ENCODE results near the gene DLEC1. TPM values are rescaled to one million over a fixed set of nuclear protein-coding genes. Genes with fewer than 3 reads are reported as not detected.
A peak's percentile ranks its signal among the peaks of the same experiment; 100 is the strongest.
"Not testable (repeated sequence)": the region's sequence is repeated elsewhere in the genome, so short reads cannot be mapped to it uniquely, and the experiment has no call there.

Gene DLEC1
- total RNA-seq, 2 experiments from 2014 or later: 0.19 to 0.46 TPM

DNA sequence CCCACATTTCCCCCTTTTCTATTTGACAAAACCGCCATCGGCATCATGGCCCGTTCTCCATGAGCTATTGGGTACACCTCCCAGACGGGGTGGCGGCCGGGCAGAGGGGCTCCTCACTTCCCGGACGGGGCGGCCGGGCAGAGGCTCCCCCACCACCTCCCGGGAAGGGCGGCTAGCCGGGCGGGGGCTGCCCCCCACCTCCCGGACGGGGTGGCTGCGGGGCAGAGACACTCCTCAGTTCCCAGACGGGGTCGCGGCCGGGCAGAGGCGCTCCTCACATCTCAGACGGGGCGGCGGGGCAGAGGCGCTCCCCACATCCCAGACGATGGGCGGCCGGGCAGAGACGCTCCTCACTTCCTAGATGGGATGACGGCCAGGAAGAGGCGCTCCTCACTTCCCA is 25.4 kb downstream of the DLEC1 start:
- CTCF ChIA-PET; POLR2A ChIA-PET; ATAC-seq; H3K27me3 Mint-ChIP-seq; H3K27ac Mint-ChIP-seq; intact Hi-C loops (cut with DNase I, micrococcal nuclease); H3K4me1 Mint-ChIP-seq; H3K4me3 Mint-ChIP-seq; H3K36me3 Mint-ChIP-seq (ENCODE audit: low read depth); H3K9me3 Mint-ChIP-seq (ENCODE audit: low read depth); DNase-seq: not testable (repeated sequence)

DNA sequence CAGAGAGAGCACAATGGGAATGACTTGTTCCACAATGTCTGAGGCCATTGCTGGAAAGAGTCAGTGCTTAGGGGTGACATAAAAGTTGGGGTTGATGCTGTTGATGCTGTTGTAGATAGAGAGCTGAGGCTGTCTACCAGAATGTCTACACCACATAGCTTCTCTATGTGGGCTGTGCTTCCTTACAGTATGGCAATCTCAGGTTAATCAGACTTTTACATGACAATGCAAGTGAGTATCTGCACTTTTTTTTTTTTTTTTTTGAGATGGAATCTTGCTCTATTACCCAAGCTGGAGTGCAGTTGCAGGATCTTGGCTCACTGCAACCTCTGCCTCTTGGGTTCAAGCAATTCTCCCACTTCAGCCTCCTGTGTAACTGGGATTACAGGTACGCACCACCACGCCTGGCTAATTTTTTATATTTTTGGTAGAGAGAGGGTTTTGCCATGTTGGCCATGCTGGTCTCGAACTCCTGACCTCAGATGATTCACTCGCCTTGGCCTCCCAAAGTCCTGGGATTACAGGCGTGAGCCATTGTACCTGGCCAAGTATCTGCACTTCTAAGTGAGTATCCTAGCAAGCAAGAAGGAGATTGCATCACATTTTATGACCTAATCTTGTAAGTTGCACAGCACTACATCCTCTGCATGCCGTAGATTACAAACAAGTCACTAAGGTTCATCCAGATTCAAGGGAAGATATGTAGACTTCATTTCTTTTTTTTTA is 28.7 kb downstream of the DLEC1 start:
- H3K9me3 Mint-ChIP-seq (ENCODE audit: low read depth): no peaks in the 10 kb centered on the region
- no peaks in the 10 kb centered on the region for H3K27me3 Mint-ChIP-seq
- H3K36me3 Mint-ChIP-seq (ENCODE audit: low read depth): peaks cover 1% of the 10 kb centered on the region
- H3K4me3 Mint-ChIP-seq: no peak overlapping the region
- POLR2A ChIA-PET: no interaction called here
- no peaks in the 10 kb centered on the region for H3K4me1 Mint-ChIP-seq
- no peak overlapping the region for H3K27ac Mint-ChIP-seq
- CTCF ChIA-PET: interaction anchor here (1.2 kb wide), 1 partner anchor 93 kb away, joined by 3 read pairs; no protein-coding TSS in a partner anchor
- intact Hi-C loops (cut with DNase I, micrococcal nuclease): no loop called here
- DNase-seq: no peak
- no peak for ATAC-seq

DNA sequence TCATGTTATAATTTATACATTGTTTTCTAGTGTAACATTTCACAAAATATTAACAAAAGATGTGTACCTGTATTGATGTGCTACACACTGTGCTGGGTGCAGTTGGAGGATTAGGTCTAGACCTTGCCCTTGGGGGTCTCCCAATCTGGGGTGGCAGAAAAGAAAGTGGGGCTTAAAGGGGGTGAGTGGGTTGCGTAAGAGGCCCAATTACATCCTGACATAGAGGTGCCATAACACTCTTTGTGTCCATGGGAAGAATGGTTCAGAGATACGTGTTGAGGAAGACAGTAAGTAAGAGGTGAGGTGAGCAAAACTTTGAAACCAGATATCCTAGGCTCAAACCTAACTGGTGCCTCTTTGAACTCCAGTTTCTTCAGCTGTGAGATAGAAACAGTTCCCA is 31.0 kb downstream of the DLEC1 start:
- CTCF ChIA-PET: no interaction called here
- no peak for DNase-seq
- POLR2A ChIA-PET: no interaction called here
- no peak overlapping the region for H3K4me3 Mint-ChIP-seq
- intact Hi-C loops (cut with DNase I, micrococcal nuclease): no loop called here
- H3K36me3 Mint-ChIP-seq (ENCODE audit: low read depth): no peaks in the 10 kb centered on the region
- no peak for ATAC-seq
- H3K27ac Mint-ChIP-seq: no peak overlapping the region
- no peaks in the 10 kb centered on the region for H3K9me3 Mint-ChIP-seq (ENCODE audit: low read depth)
- no peaks in the 10 kb centered on the region for H3K4me1 Mint-ChIP-seq
- H3K27me3 Mint-ChIP-seq: no peaks in the 10 kb centered on the region

DNA sequence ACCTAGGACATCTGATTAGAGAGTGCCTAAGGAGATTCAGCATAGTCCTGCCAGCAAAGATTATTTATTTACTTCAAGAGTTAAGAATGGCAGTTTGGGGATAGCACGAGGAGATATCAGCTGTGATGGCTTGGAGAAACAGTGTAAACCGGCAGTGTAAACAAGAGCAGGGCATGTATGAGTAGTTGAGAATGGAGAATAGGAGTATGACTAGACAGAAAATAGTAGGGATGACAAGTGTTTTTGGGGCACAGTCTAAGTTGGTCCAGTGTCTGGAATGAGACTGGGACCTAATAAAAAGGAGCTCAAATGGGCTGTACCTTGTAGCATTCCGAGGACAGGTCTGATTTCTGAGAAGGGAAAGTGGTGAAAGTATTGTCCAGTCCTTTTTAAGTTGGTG is 38.1 kb downstream of the DLEC1 start:
- H3K9me3 Mint-ChIP-seq (ENCODE audit: low read depth); H3K4me1 Mint-ChIP-seq; intact Hi-C loops (cut with DNase I, micrococcal nuclease): not testable (repeated sequence)

DNA sequence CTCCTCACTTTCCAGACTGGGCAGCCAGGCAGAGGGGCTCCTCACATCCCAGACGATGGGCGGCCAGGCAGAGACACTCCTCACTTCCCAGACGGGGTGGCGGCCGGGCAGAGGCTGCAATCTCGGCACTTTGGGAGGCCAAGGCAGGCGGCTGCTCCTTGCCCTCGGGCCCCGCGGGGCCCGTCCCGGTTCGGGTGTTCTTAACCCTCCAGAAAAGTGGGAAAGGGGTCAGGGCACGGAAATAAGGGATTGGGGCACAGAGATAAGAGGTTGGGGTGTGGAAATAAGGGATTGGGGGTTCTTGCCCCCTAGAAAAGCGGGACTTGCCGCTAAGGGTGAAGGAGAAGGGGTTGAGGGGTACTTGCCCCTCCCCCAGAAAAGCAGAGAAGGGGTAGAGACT is 43.3 kb downstream of the DLEC1 start:
- H3K27ac Mint-ChIP-seq; H3K4me3 Mint-ChIP-seq; H3K36me3 Mint-ChIP-seq (ENCODE audit: low read depth); POLR2A ChIA-PET; ATAC-seq; H3K9me3 Mint-ChIP-seq (ENCODE audit: low read depth); DNase-seq; H3K4me1 Mint-ChIP-seq; H3K27me3 Mint-ChIP-seq; CTCF ChIA-PET; intact Hi-C loops (cut with DNase I, micrococcal nuclease): not testable (repeated sequence)

More for the DNA sequence above, 38.1 kb downstream of the DLEC1 start:
- H3K27ac Mint-ChIP-seq; POLR2A ChIA-PET; ATAC-seq; CTCF ChIA-PET; DNase-seq; H3K27me3 Mint-ChIP-seq; H3K4me3 Mint-ChIP-seq; H3K36me3 Mint-ChIP-seq (ENCODE audit: low read depth): not testable (repeated sequence)

DNA sequence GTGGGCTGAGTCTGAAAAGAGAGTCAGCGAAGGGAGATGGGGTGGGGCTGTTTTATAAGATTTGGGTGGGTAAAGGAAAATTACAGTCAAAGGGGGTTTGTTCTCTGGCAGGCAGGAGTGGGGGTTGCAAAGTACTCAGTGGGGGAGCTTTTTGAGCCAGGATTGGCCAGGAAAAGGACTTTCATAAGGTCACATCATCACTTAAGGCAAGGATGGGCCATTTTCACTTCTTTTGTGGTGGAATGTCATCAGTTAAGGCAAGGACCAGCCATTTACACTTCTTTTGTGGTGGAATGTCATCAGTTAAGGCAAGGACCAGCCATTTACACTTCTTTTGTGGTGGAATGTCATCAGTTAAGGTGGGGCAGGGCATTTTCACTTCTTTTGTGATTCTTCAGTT is 44.2 kb downstream of the DLEC1 start:
- H3K4me1 Mint-ChIP-seq; ATAC-seq; H3K36me3 Mint-ChIP-seq (ENCODE audit: low read depth); H3K9me3 Mint-ChIP-seq (ENCODE audit: low read depth); H3K27me3 Mint-ChIP-seq; DNase-seq; CTCF ChIA-PET; H3K4me3 Mint-ChIP-seq; H3K27ac Mint-ChIP-seq; intact Hi-C loops (cut with DNase I, micrococcal nuclease); POLR2A ChIA-PET: not testable (repeated sequence)

DNA sequence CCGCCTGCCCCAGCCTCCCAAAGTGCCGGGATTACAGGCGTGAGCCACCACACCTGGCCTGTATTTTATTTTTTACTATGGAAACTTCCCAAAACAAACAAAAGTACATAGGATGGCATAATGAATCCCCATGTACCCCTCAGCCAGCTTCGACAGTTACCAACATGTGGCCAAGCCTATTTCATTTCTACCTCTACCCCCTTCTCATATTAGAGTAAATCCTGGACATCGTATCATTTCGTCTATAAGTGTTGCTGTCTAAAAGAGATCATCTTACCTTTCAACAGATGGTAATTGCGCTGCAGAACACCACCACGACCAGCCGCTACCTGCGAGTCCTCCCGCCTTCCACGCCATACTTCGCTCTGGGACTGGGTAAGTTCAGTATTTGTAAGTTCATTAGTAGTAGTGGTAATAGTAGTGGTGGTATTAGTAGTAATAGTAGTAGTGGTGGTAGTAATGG is 44.9 kb downstream of the DLEC1 start:
- Mint-ChIP-seq H3K9me3 (ENCODE audit: low read depth) (peaks cover 6% of the 10 kb centered on the region), H3K4me3 (no peak overlapping the region), H3K27me3 (no peaks in the 10 kb centered on the region), H3K4me1 (no peaks in the 10 kb centered on the region), H3K27ac (no peak overlapping the region), H3K36me3 (ENCODE audit: low read depth) (no peaks in the 10 kb centered on the region)
- CTCF ChIA-PET: no interaction called here
- intact Hi-C loops (cut with DNase I, micrococcal nuclease): no loop called here
- DNase-seq (peak; percentile 20), ATAC-seq (no peak)
- POLR2A ChIA-PET: no interaction called here

DNA sequence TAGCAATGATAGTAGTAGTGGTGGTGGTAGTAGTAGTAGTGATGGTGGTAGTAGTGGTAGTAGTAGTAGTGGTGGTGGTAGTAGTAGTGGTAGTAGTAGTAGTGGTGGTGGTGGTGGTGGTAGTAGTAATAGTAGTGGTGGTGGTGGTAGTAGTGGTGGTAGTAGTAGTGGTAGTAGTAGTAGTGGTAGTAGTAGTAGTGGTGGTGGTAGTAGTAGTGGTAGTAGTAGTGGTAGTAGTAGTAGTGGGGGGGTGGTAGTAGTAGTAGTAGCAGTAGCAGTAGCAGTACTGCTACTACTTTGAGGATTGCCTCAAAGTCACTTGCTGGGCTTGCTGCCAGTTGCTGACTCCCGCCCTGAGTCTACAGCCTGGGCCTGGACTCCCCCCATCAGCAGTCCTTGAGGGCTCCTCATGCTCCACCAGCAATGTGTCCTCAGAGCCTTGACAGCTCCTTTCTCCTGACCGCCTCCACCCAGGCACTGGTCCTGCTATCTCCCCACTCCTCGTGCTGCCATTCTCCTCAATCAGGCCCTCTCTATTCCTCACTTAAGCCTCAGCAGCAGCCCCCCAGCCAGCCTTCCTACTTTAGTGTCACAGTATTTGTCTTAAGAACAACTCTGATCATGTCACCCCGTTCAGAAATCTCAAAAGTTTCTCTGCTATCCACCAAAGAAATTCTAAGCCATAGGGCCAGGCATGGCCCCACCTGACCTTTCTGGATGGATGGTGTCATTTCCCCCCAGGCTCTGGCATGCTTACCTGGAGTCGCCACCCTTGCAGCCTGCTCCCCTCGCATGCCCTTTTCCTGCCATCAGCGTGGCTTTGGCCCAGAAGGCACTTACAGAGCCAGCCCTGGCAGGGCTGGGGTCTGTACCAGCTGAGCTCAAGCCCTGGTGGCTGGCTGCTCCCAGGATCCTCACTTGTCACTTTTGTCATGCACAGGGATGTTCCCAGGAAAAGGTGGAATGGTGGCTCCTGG is 45.6 kb downstream of the DLEC1 start:
- POLR2A ChIA-PET: interaction anchor here (0.5 kb wide), 1 partner anchor 392 kb away, joined by 4 read pairs; no protein-coding TSS in a partner anchor
- intact Hi-C loops (cut with DNase I, micrococcal nuclease): no loop called here
- Mint-ChIP-seq H3K27me3 (no peaks in the 10 kb centered on the region), H3K36me3 (ENCODE audit: low read depth) (no peaks in the 10 kb centered on the region), H3K4me3 (no peak overlapping the region), H3K4me1 (no peaks in the 10 kb centered on the region), H3K9me3 (ENCODE audit: low read depth) (peaks cover 6% of the 10 kb centered on the region), H3K27ac (no peak overlapping the region)
- DNase-seq: peak; percentile 63
- peak; percentile 78 for ATAC-seq
- CTCF ChIA-PET: interaction anchor here (0.5 kb wide), 1 partner anchor 436 kb away, joined by 3 read pairs; no protein-coding TSS in a partner anchor

DNA sequence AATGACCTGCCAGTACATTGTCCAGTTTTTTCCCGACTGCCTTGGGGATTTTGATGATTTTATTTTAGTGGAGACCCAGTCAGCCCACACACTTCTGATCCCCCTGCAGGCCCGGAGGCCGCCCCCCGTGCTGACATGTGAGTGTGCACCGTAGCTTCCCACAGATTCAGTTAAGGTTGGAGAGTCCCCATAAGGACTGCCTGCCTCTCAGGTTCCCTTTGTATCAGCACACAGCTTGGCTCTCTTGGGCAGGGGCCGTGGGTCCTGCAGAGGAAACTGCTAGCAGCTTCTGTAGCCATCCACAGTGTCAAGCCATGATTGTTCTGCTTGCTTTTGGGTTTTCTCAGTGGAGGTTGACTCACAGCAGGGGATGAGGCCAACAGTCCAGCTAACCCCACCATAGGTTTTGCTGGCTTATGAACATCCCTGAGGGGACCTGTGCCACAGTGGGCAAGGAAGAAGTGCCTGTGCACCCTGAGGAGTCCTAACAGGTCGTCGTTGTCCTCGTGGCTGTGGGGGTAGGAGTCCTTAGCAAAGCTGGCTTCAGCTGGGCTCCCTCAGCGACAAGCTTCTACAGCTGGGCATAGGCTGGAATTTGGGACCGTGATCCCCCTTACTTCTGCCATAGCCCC is 46.4 kb downstream of the DLEC1 start:
- no peak overlapping the region for H3K4me3 Mint-ChIP-seq
- DNase-seq (no peak), ATAC-seq (no peak)
- peaks cover 6% of the 10 kb centered on the region for H3K9me3 Mint-ChIP-seq (ENCODE audit: low read depth)
- intact Hi-C loops (cut with DNase I, micrococcal nuclease): no loop called here
- no peaks in the 10 kb centered on the region for H3K36me3 Mint-ChIP-seq (ENCODE audit: low read depth)
- ChIA-PET POLR2A (interaction anchor here (0.5 kb wide), 1 partner anchor 392 kb away, joined by 4 read pairs; no protein-coding TSS in a partner anchor), CTCF (interaction anchor here (0.5 kb wide), 1 partner anchor 435 kb away, joined by 3 read pairs; no protein-coding TSS in a partner anchor)
- H3K4me1 Mint-ChIP-seq: no peaks in the 10 kb centered on the region
- H3K27ac Mint-ChIP-seq: no peak overlapping the region
- no peaks in the 10 kb centered on the region for H3K27me3 Mint-ChIP-seq

DNA sequence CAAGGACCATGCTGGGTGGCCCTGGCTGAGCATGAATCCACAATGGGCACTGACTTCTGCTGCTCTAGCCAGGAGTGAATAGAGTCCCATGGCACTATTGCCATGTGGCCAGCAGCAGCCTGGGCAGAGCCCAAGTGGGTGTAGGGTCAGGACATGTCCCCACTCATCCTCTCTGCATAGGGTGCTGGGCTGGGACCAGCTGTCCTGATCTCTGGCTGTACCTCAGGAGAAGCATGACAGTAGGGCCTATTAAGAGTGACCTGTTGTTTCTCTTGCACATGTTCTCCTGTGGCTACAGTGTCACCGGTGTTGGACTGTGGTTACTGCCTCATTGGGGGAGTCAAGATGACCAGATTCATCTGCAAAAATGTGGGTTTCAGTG is 46.9 kb downstream of the DLEC1 start:
- no peaks in the 10 kb centered on the region for H3K27me3 Mint-ChIP-seq
- no peaks in the 10 kb centered on the region for H3K36me3 Mint-ChIP-seq (ENCODE audit: low read depth)

DNA sequence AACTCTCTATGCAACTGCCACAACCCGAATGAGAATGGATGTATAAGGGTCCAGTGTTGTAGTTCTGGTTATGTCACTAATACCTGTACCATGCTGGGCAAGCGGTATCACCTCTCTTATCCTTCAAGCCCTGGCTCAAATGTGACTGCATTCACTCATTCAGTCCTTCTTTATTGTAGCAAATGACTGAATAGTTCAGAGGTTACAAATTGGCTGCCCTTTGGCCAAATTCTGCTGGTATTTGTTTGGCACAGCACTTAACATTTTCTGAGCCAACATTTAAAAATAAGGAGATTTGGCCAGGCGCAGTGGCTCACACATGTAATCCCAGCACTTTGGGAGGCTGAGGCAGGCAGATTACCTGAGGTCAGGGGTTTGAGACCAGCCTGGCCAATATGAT is 47.5 kb downstream of the DLEC1 start:
- ChIA-PET CTCF (no interaction called here), POLR2A (no interaction called here)
- Mint-ChIP-seq H3K9me3 (ENCODE audit: low read depth) (peaks cover 6% of the 10 kb centered on the region), H3K27me3 (no peaks in the 10 kb centered on the region), H3K4me1 (no peaks in the 10 kb centered on the region), H3K36me3 (ENCODE audit: low read depth) (no peaks in the 10 kb centered on the region), H3K4me3 (no peak overlapping the region), H3K27ac (no peak overlapping the region)
- DNase-seq: no peak
- no peak for ATAC-seq
- intact Hi-C loops (cut with DNase I, micrococcal nuclease): no loop called here

More for the DNA sequence above, 46.9 kb downstream of the DLEC1 start:
- POLR2A ChIA-PET: no interaction called here
- no peak overlapping the region for H3K4me3 Mint-ChIP-seq
- H3K4me1 Mint-ChIP-seq: no peaks in the 10 kb centered on the region
- ATAC-seq (no peak), DNase-seq (no peak)
- no peak overlapping the region for H3K27ac Mint-ChIP-seq
- intact Hi-C loops (cut with DNase I, micrococcal nuclease): no loop called here
- peaks cover 6% of the 10 kb centered on the region for H3K9me3 Mint-ChIP-seq (ENCODE audit: low read depth)
- CTCF ChIA-PET: no interaction called here
